ENCODE measurements around the gene PERCC1. TPM values are rescaled to one million over a fixed set of nuclear protein-coding genes. Genes with fewer than 3 reads are reported as not detected.

Gene PERCC1
- total RNA-seq, 3 donors from 2014 or later = not detected

- no peak for TF ChIP-seq CTCF (IDR thresholded peaks at IDR 0.05)
- TF ChIP-seq POLR2AphosphoS5 (IDR thresholded peaks at IDR 0.05) = no peak
- TF ChIP-seq POLR2A (IDR thresholded peaks at IDR 0.05) = no peak
- H3K4me1 ChIP-seq = peaks cover 5 to 6% of the 10 kb centered on the region in 2 donors
These were observed 18.0 kb upstream of the PERCC1 start for GRCh38 chr16:1412847-1413246.

GRCh38 chr16:1413684-1414531 lies 17.0 kb upstream of the PERCC1 start:
- intact Hi-C loops (cut with DNase I; ENCODE audit: low total_unique reads) = loop anchor here (10.0 kb wide), 2 partner anchors 99 to 121 kb away; partner anchors contain the start of gene TMEM204
- H3K36me3 ChIP-seq = no peaks in the 10 kb centered on the region
- peak overlapping the region; percentile 88 to 96 for H3K27ac ChIP-seq
- no peaks in the 10 kb centered on the region for H3K27me3 ChIP-seq
- H3K4me1 ChIP-seq = peaks cover under 1 to 5% of the 10 kb centered on the region in 2 donors
- H3K9me3 ChIP-seq = no peaks in the 10 kb centered on the region
- TF ChIP-seq POLR2AphosphoS5 (IDR thresholded peaks at IDR 0.05) = no peak
- peak in 2 of 3 donors; percentile 42 to 44 for TF ChIP-seq CTCF (IDR thresholded peaks at IDR 0.05)
- TF ChIP-seq POLR2A (IDR thresholded peaks at IDR 0.05) = no peak
- DNase-seq (ENCODE audit: low spot score in 2 of 2) = peak in 1 of 2 donors; percentile 65
- H3K4me3 ChIP-seq = peak overlapping the region; percentile 81 to 99 (median 90)

More at GRCh38 chr16:1412847-1413246, 18.0 kb upstream of the PERCC1 start:
- Histone ChIP-seq H3K36me3 (no peaks in the 10 kb centered on the region), H3K4me3 (peak overlapping the region in 1 of 3 donors; percentile 13), H3K9me3 (no peaks in the 10 kb centered on the region), H3K27ac (no peak overlapping the region), H3K27me3 (no peaks in the 10 kb centered on the region)
- DNase-seq (ENCODE audit: low spot score in 2 of 2) = no peak
- intact Hi-C loops (cut with DNase I; ENCODE audit: low total_unique reads) = loop anchor here (10.0 kb wide), 2 partner anchors 98 to 122 kb away; partner anchors contain the start of gene TMEM204

GRCh38 chr16:1414532-1415260 lies 16.2 kb upstream of the PERCC1 start, which contains the start of gene UNKL:
TSS of gene UNKL (minus strand) at chr16:1414704. CDS start at chr16:1414691, 13 bp downstream.
- TF ChIP-seq POLR2A (IDR thresholded peaks at IDR 0.05) (no peak), CTCF (IDR thresholded peaks at IDR 0.05) (no peak), POLR2AphosphoS5 (IDR thresholded peaks at IDR 0.05) (no peak)
- intact Hi-C loops (cut with DNase I; ENCODE audit: low total_unique reads) = loop anchor here (10.0 kb wide), 2 partner anchors 100 to 120 kb away; partner anchors contain the start of gene TMEM204
- peak within 1 kb of the TSS; percentile 88 to 96 for H3K27ac ChIP-seq
- H3K4me1 ChIP-seq = peaks cover 2 to 5% of the 10 kb centered on the region in 2 donors
- DNase-seq (ENCODE audit: low spot score in 2 of 2) = no peak
- no peaks in the 10 kb centered on the region for H3K36me3 ChIP-seq
- H3K27me3 ChIP-seq = no peaks in the 10 kb centered on the region
- H3K4me3 ChIP-seq = peak within 1 kb of the TSS; percentile 81 to 99 (median 90)
- H3K9me3 ChIP-seq = no peaks in the 10 kb centered on the region

- no peaks in the 10 kb centered on the region for H3K9me3 ChIP-seq
- no peak overlapping the region for H3K27ac ChIP-seq
- intact Hi-C loops (cut with DNase I; ENCODE audit: low total_unique reads) = loop anchor here (10.0 kb wide), 2 partner anchors 102 to 118 kb away; partner anchors contain the start of gene TMEM204
- peaks cover 6 to 9% of the 10 kb centered on the region in 2 donors for H3K4me1 ChIP-seq
- TF ChIP-seq CTCF (IDR thresholded peaks at IDR 0.05) = no peak
- TF ChIP-seq POLR2AphosphoS5 (IDR thresholded peaks at IDR 0.05) = no peak
- TF ChIP-seq POLR2A (IDR thresholded peaks at IDR 0.05) = no peak
- H3K4me3 ChIP-seq = no peak overlapping the region
- H3K27me3 ChIP-seq = no peaks in the 10 kb centered on the region
- H3K36me3 ChIP-seq = no peaks in the 10 kb centered on the region
- no peak for DNase-seq (ENCODE audit: low spot score in 2 of 2)
These were observed 14.3 kb upstream of the PERCC1 start for GRCh38 chr16:1416521-1416941.
